Effector CD8-positive, alpha-beta T cell (primary cell): ENCODE data around the gene SLC12A7.
"Not testable (repeated sequence)": the region's sequence is repeated elsewhere in the genome, so short reads cannot be mapped to it uniquely, and the experiment has no call there.

Experiments
- DNase-seq: peaks from one replicate; lab custom pipeline; 2025; lab: John Stamatoyannopoulos, UW

The SLC12A7 gene

DNA sequence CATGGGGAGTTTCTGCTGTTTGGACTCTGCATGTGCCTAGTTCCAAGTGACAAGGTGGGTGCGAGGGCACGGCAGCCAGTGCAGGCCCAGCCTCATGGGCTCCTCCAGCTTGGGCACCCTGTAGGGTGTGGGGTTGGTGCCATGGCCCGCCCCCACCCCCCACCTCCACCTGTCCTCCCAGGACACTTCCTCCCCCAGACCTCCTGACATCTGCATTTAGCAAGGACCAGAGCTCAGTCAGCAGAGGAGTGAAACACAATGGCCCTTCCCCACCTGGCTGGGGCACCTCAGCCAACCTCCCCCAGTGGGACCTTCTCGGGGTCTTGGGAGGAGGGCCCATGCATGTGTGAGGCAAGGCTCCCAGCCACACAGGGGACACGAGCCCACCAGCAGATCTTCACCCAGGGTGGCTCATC is 105.2 kb downstream of the SLC12A7 start:
- no peak for DNase-seq

DNA sequence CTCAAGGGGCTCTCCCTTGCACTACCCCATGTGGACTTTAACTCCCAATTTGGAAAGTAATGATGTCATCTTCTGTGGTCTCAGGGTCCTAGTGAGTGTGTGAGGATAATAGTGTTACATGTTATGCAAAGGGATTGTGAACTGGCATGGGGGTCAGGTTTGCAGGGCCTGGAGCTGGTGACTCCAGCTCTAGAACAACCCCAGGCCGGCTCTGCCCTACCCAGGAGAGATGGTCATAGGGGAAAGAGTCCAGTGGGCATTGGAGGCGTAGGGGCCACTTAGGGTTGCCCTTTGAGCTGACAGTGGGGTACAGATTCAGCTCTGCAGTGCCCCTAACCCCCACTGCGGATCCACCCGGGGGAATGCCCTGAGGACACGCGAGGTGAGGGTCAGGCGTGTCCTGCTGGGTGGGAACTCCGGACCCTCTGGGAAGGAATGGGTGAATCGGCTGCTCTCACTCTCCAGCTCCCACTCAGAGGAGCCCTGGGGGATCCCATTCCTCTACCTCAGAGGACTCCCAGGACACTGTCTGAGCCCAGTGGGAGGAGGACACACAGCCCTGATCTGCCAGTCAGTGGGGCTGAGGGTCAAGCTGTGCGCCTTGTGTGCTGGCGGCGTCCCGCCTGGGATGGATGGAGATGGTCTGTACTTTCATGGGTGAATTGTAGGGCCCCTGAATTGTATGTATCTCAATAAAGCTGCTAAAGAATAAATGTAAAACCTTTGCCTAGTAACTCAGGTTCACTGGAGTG is 105.8 kb downstream of the SLC12A7 start:
- no peak for DNase-seq

DNA sequence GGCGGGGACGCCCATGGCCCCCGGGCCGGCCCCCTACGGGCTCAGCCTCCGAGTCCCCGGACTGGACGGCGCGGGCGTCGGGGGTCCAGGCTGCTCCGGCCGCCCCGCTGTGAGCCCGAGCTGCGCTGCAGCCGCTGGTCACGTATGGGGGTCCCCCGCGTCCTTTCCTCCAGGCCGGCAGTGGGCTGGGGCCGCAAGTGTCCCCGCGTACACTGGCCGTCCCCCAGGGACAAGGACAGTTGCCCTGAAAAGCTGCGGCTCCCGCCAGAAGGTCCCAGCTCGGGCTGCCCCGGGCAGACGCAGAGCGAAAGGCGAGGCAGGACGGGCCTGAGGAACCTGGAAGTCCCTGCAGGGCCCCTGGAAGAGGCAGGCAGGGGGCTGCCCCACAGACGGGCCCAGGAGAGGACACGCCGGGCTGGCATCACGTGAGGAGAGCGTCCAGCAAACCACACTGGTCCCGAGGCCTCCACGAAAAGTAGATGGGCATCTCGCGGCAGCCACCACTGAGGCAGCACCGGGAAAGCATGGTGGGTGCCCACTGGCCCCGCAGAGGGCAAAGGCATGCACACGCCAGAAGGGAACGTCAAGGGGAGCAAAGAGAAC is 106.5 kb downstream of the SLC12A7 start:
- no peak for DNase-seq

DNA sequence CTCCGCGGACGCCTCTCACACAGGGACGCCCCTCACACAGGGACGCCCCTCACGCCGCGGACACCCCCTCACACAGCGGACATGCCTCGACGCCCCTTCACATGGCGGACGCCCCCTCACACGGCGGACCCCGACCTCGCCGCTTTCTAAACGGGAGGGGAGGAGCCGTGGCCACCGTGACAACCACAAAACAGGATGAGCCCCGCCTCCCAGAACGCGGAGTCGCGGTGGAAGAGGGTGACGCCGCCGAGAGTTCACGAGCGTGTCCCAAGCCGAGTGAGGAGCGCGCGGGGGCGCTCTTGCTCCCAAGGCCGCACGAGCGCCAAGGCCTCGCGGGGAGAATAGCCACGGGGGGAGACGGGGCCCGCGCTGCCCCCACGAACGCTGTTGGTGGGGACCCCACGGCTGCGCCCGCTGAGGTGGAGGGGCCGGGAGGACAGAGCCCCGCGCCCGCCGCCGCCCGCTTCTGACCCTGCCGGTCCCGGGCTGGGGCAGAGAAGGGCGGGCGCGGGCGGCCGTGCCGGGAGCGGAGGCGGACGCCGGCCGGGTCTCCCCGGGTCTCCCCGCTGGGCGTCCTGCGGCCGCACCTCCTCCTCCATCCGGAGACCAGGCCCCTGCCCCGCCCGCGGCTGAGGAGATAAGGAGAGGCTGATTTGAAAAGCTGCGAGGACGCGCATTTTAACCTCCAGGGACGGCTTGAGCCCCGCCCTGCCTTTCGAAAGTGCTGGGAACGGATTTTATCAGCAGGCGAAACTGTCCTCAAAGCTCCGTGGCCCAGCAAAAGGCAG is 107.2 kb downstream of the SLC12A7 start:
- peak; percentile 21 for DNase-seq

DNA sequence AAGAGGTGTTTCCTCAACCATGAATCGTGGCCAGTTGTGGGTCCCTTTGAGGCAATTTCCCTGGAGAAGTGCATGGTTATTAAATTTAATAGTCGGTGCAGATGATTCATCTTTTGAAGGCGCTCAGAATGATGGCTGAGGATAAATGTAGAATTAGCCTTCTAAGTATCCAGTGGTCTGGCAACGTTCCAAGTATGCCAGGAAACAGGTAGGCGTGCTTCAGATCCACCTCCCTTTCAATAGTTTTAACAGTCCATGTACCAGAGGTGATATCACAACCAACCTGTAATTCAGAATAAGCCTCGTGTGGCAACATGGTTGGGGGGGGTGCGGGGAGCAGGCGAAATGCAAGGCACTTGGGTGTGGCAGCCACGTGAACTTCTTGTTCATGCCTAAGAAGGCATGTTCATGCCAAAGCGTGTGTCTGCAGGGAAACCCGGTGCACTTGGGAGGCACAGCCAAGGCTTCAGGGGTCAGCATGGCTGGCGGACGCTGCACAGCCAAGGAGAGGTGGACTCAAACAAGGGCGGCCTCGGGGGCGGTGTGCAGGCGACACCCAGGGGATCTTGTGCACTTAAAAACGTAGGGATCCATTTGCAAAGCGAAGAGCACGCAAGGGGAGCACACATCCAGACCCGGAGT is 108.4 kb downstream of the SLC12A7 start:
- no peak for DNase-seq

DNA sequence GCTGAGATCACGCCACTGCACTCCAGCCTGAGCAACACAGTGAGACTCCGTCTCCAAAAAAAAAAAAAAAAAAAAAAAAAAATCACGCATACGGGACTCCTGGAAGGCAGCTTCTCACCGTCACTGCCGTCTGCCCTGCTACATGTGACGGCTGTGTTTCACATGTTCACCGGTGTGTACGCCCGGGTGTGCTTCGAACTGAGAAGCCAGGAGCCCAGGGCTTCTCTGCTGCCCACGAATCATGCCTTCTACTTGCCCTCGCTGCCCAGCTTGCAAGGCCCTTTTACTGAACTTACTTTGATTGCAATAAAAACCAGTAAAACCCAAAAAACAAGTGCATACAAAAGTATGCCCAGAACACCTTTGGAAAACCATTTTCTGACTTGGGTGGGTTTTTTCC is 109.0 kb downstream of the SLC12A7 start:
- no peak for DNase-seq

DNA sequence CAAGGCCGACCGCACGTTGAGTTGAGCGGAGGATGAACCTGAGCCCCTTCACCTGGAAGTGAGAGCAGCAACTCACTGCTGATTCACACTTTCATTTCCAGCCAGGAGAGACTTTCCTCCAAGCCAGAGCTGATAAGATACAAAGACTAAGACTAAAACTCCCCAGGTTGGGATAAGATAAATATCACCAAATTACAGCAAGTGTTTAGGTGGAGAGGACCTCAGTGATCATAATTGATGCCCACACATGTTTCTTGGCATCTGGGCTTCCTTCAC is 109.7 kb downstream of the SLC12A7 start:
- DNase-seq = no peak

DNA sequence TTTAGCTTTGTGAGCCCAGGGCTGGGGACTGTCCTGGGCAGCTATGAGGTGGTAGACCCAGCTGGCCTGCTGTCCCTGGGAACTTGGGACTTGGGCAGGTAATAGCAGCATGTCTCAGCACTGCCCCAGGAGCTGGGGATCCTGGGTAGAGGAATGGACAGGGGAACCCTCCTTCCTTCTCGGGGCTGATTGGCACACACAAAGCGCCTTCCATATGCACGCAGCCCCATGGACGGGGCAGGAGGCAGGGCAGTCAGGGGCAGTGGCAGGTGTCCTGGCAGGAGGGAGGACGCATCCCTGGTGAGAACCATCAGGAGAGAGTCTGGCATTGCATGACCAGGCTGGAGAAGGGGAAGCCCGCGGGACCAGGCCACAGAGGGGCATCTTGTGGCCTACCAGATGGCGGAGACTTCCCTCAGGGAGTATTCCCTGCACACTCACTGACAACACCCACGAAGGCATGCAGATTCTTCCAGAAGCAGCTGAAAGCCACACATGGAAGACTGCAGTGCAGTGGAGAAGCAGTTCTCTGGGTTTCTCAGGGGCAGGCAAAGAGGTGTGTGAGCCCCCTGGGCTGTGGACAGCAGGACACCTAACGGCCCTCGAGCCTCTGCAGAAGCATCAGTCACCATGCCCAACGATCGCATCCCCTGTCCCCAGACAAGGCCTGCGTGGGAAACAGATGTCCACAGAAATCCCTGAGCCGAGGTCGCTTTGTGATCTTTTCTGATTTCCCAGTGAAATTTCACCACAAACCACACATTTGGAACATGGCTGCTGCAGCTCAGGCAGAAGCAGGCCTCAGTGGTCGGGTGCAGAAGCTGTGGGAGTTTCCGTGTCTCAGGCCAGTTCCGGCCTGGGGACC is 110.2 kb downstream of the SLC12A7 start:
- no peak for DNase-seq

DNA sequence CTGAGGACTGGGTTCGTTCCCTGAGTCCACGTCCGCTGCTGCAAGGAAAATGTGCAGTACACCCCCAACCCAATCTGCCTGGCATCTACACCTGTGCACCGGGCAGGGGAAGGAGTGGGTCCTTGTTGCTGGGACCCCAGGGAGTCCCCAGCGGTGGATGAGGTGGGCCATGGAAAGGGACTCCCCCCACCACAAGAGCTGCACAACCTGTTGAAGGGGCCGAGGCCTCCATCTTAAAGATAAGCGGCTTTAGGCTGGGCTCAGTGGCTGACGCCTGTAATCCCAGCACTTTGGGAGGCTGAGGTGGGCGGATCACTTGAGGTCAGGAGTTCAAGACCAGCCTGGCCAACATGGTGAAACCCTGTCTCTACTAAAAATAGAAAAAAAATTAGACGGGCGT is 111.0 kb downstream of the SLC12A7 start:
- DNase-seq = not testable (repeated sequence)
